Upper lobe of left lung (tissue), 6 donors: ENCODE data around the gene EEPD1. TPM values are rescaled to one million over a fixed set of nuclear protein-coding genes. Genes with fewer than 3 reads are reported as not detected.

Experiments
- ATAC-seq, 2 donors: fragments of 200-7000 bp; cut with Tn5 transposase; one replicate each; pipeline ENCODE4 v1.9.1; 2022; ENCODE audit warnings: mild to moderate bottlenecking in 2 of 2, moderate library complexity in 2 of 2; ENCODE audit not compliant: low FRiP score in 2 of 2
- DNase-seq, 2 donors: peaks; one replicate each; pipeline ENCODE4 v3.0.0-alpha.2; 2019 to 2020
- H3K27ac ChIP-seq, 4 donors: fragments of 200-600 bp; sonication (generic); one replicate each; pipeline ENCODE4 v1.5.1; 2016 to 2019
- H3K27me3 ChIP-seq, 4 donors: fragments of 200-600 bp; sonication (generic); one replicate each; pipeline ENCODE4 v1.5.1; 2017 to 2019
- H3K36me3 ChIP-seq, 4 donors: fragments of 200-600 bp; sonication (generic); one replicate each; pipeline ENCODE4 v1.5.1; 2016 to 2019
- H3K4me1 ChIP-seq, 4 donors: fragments of 200-600 bp; sonication (generic); one replicate each; pipeline ENCODE4 v1.5.1; 2018 to 2019
- H3K4me3 ChIP-seq, 4 donors: fragments of 200-600 bp; sonication (generic); one replicate each; pipeline ENCODE4 v1.5.1; 2017 to 2019; ENCODE audit warnings: mild to moderate bottlenecking in 2 of 4, moderate library complexity in 1 of 4
- H3K9me3 ChIP-seq, 4 donors: fragments of 200-600 bp; sonication (generic); one replicate each; pipeline ENCODE4 v1.5.1; 2018 to 2019
- CTCF ChIP-seq, 6 experiments: fragments of 450-650 bp in 4 of 6; fragments of 200-600 bp in 2 of 6; sonication (generic) in 2 of 6; IDR thresholded peaks; one replicate each; pipeline ENCODE4 v1.5.1; 2016 to 2019; ENCODE audit warnings: antibody characterized with exemption in 6 of 6
- EP300 ChIP-seq, 4 donors: sonication (generic); formaldehyde crosslinking; IDR thresholded peaks; one replicate each; pipeline ENCODE4 v1.5.1; 2017; ENCODE audit warnings: antibody characterized with exemption in 4 of 4, control low read depth in 2 of 4
- POLR2A ChIP-seq, 4 donors: fragments of 450-650 bp; IDR thresholded peaks; one replicate each; pipeline ENCODE4 v1.5.1; 2016 to 2017; ENCODE audit warnings: antibody characterized with exemption in 4 of 4, mild to moderate bottlenecking in 2 of 4
- POLR2AphosphoS5 ChIP-seq, 2 donors: sonication (generic); formaldehyde crosslinking; IDR thresholded peaks; one replicate each; pipeline ENCODE4 v1.5.1; 2017; ENCODE audit warnings: antibody characterized with exemption in 2 of 2
- WGBS, 2 donors: methylation state at CpG; one replicate each; pipeline ENCODE4 v1.1.5; 2017 to 2018; 5-methylcytosine and 5-hydroxymethylcytosine counted together
- total RNA-seq, 6 donors: library from RNA; depleted of rRNA in 4 of 6; stranded (reverse); fragments of >200 nt in 4 of 6; gene quantifications; one replicate each; pipeline versions ENCODE4 v1.1.0 to v1.2.1, GENCODE V29; 2016 to 2021
- donor health status: DM: no; HTN: no; CAD: no; lungs with moderate emphysema.
- donor health status: DM: no; HTN: yes; CAD: no; lungs with severe emphysema.

Gene EEPD1
- total RNA-seq, 6 donors from 2014 or later: 5.9 to 25.1 (median 11.2) TPM

- ATAC-seq: no peak
- WGBS, 2 donors: 87 to 92% methylated on average over 15 of the region's 15 CpGs
- H3K4me1 ChIP-seq: peaks cover 36 to 46% (median 37%) of the 10 kb centered on the region in 4 donors
- peak overlapping the region in 2 of 4 donors; percentile 59 to 70 for H3K27ac ChIP-seq
- TF ChIP-seq EP300 (IDR thresholded peaks at IDR 0.05) (no peak), POLR2AphosphoS5 (IDR thresholded peaks at IDR 0.05) (no peak), POLR2A (IDR thresholded peaks at IDR 0.05) (no peak), CTCF (IDR thresholded peaks at IDR 0.05) (no peak)
- H3K4me3 ChIP-seq: no peak overlapping the region
- peak in 1 of 2 donors; percentile 19 for DNase-seq
- H3K9me3 ChIP-seq: no peaks in the 10 kb centered on the region
- H3K36me3 ChIP-seq: peaks cover 0 to 7% (median 0%) of the 10 kb centered on the region in 4 donors
- H3K27me3 ChIP-seq: no peaks in the 10 kb centered on the region
These were observed 149.1 kb downstream of the EEPD1 start for GRCh38 chr7:36301914-36302771.

GRCh38 chr7:36303202-36304098 lies 150.4 kb downstream of the EEPD1 start:
- no peaks in the 10 kb centered on the region for H3K27me3 ChIP-seq
- TF ChIP-seq POLR2A (IDR thresholded peaks at IDR 0.05) (no peak), POLR2AphosphoS5 (IDR thresholded peaks at IDR 0.05) (peak; percentile 74 to 83), EP300 (IDR thresholded peaks at IDR 0.05) (peak in 1 of 4 donors; percentile 51)
- H3K36me3 ChIP-seq: peaks cover 0 to 7% (median 0%) of the 10 kb centered on the region in 4 donors
- peak in 1 of 2 donors; percentile 94 for DNase-seq
- peaks cover 30 to 39% (median 37%) of the 10 kb centered on the region in 4 donors for H3K4me1 ChIP-seq
- no peaks in the 10 kb centered on the region for H3K9me3 ChIP-seq
- H3K4me3 ChIP-seq: no peak overlapping the region
- WGBS, 2 donors: 28 to 47% methylated on average over 4 to 8 of the region's 8 CpGs
- peak; percentile 75 to 89 for ATAC-seq
- H3K27ac ChIP-seq: peak overlapping the region; percentile 67 to 76 (median 69)

GRCh38 chr7:36304099-36304425 lies 151.0 kb downstream of the EEPD1 start:
- ATAC-seq (peak in 1 of 2 donors; percentile 1), DNase-seq (no peak)
- no peaks in the 10 kb centered on the region for H3K27me3 ChIP-seq
- peak overlapping the region; percentile 67 to 76 (median 69) for H3K27ac ChIP-seq
- H3K4me1 ChIP-seq: peaks cover 30 to 36% (median 34%) of the 10 kb centered on the region in 4 donors
- TF ChIP-seq CTCF (IDR thresholded peaks at IDR 0.05) (no peak), POLR2AphosphoS5 (IDR thresholded peaks at IDR 0.05) (no peak), EP300 (IDR thresholded peaks at IDR 0.05) (no peak), POLR2A (IDR thresholded peaks at IDR 0.05) (no peak)
- H3K9me3 ChIP-seq: no peaks in the 10 kb centered on the region
- WGBS, 2 donors: 62 to 65% methylated on average over 6 of the region's 6 CpGs
- peaks cover 0 to 5% (median 0%) of the 10 kb centered on the region in 4 donors for H3K36me3 ChIP-seq
- H3K4me3 ChIP-seq: no peak overlapping the region

- Histone ChIP-seq H3K4me1 (peaks cover 30 to 35% (median 34%) of the 10 kb centered on the region in 4 donors), H3K4me3 (no peak overlapping the region), H3K36me3 (no peaks in the 10 kb centered on the region), H3K27ac (no peak overlapping the region), H3K27me3 (no peaks in the 10 kb centered on the region), H3K9me3 (no peaks in the 10 kb centered on the region)
- TF ChIP-seq POLR2A (IDR thresholded peaks at IDR 0.05) (no peak), CTCF (IDR thresholded peaks at IDR 0.05) (no peak), EP300 (IDR thresholded peaks at IDR 0.05) (no peak), POLR2AphosphoS5 (IDR thresholded peaks at IDR 0.05) (no peak)
- peak in 1 of 2 donors; percentile 18 for DNase-seq
- ATAC-seq: no peak
- WGBS, 2 donors: 97 to 98% methylated on average over 18 of the region's 18 CpGs
These were observed 152.2 kb downstream of the EEPD1 start for GRCh38 chr7:36305226-36305625.

- TF ChIP-seq EP300 (IDR thresholded peaks at IDR 0.05) (no peak), POLR2A (IDR thresholded peaks at IDR 0.05) (no peak), POLR2AphosphoS5 (IDR thresholded peaks at IDR 0.05) (no peak), CTCF (IDR thresholded peaks at IDR 0.05) (no peak)
- DNase-seq (peak in 1 of 2 donors; percentile 24), ATAC-seq (no peak)
- no peaks in the 10 kb centered on the region for H3K9me3 ChIP-seq
- no peak overlapping the region for H3K27ac ChIP-seq
- H3K4me3 ChIP-seq: no peak overlapping the region
- peaks cover 28 to 35% (median 31%) of the 10 kb centered on the region in 4 donors for H3K4me1 ChIP-seq
- H3K27me3 ChIP-seq: no peaks in the 10 kb centered on the region
- no peaks in the 10 kb centered on the region for H3K36me3 ChIP-seq
- 95 to 98% methylated on average over 5 of the region's 5 CpGs for WGBS, 2 donors
These were observed 152.6 kb downstream of the EEPD1 start for GRCh38 chr7:36305648-36306047.
